GM23248 (cell line): ENCODE measurements around the gene FXYD3.

Experiments used
- EZH2 ChIP-seq: fragments of 200-600 bp; sonication (generic); IDR thresholded peaks from 2 replicates; pipeline ENCODE4 v1.6.1; 2018; ENCODE audit warnings: antibody characterized with exemption, mild to moderate bottlenecking; ENCODE audit not compliant: insufficient read depth, poor library complexity, severe bottlenecking
- EZH2phosphoT487 ChIP-seq: fragments of 200-600 bp; sonication (generic); IDR thresholded peaks from 2 replicates; pipeline ENCODE4 v1.6.1; 2018; ENCODE audit warnings: antibody characterized with exemption, moderate library complexity, mild to moderate bottlenecking, low read depth; ENCODE audit not compliant: insufficient read depth

GRCh38 chr19:35075202-35076025 is 40.2 kb upstream of the FXYD3 start:
- no peak for TF ChIP-seq EZH2
- no peak for TF ChIP-seq EZH2phosphoT487
